ENCODE results near the gene OCRL.

The OCRL gene

DNA sequence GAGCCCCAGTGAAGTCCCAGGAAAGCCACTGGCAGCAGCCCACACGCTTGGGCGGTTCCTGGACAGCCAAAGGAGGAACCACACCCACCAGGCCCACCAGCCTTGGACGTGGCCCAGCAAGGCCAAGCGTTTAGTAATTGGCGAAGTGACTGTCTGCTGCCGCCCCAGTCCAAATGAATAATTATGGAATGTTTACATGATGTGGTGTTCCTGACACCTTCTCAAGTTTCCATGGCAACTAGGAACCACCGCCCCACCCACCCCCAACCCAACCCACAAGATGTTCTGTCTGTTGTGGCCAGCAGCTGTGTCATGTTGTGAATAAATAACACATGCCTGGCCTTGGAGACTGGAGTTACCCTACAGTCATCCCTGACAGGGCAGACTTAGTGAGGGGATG is 92.4 kb downstream of the OCRL start:
- Histone ChIP-seq H3K9me3 (ENCODE audit: low read length) (no peaks in the 10 kb centered on the region), H3K4me1 (ENCODE audit: insufficient read depth, low read length) (peaks cover 18% of the 10 kb centered on the region), H3K4me3 (ENCODE audit: low read length) (no peak overlapping the region), H2AFZ (ENCODE audit: low read depth, low read length) (no peak overlapping the region), H3K27me3 (ENCODE audit: insufficient read depth, low read length) (no peaks in the 10 kb centered on the region), H3K36me3 (ENCODE audit: insufficient read depth, low read length) (no peaks in the 10 kb centered on the region)

DNA sequence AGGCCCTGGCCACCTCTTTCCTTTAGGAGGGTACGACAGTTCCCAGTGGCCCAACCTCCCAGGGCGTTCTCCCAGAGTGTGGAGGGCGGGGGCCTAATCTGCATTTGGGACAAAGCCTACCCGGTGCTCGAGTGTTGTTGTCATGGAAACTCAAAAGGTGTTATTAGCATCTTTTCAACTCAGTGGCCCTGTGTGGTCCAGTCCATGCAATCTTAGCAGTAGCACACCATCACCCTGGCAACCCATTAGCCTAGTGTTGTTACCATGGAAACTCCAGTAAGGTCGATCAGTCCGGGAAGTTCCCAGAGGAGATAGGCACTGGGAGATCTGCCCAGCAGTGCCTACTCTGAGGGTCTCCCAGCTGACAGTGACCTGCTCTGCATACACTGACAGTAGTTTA is 94.5 kb downstream of the OCRL start:
- Histone ChIP-seq H3K9me3 (ENCODE audit: low read length) (no peaks in the 10 kb centered on the region), H3K36me3 (ENCODE audit: insufficient read depth, low read length) (no peaks in the 10 kb centered on the region), H3K4me1 (ENCODE audit: insufficient read depth, low read length) (peaks cover 18% of the 10 kb centered on the region), H3K27me3 (ENCODE audit: insufficient read depth, low read length) (no peaks in the 10 kb centered on the region), H2AFZ (ENCODE audit: low read depth, low read length) (no peak overlapping the region), H3K4me3 (ENCODE audit: low read length) (no peak overlapping the region)

GRCh38 chrX:129636175-129636681 is 96.2 kb downstream of the OCRL start:
- Histone ChIP-seq H3K9me3 (ENCODE audit: low read length) (no peaks in the 10 kb centered on the region), H3K4me1 (ENCODE audit: insufficient read depth, low read length) (peaks cover 16% of the 10 kb centered on the region), H2AFZ (ENCODE audit: low read depth, low read length) (no peak overlapping the region), H3K27me3 (ENCODE audit: insufficient read depth, low read length) (no peaks in the 10 kb centered on the region), H3K4me3 (ENCODE audit: low read length) (no peak overlapping the region), H3K36me3 (ENCODE audit: insufficient read depth, low read length) (no peaks in the 10 kb centered on the region)

DNA sequence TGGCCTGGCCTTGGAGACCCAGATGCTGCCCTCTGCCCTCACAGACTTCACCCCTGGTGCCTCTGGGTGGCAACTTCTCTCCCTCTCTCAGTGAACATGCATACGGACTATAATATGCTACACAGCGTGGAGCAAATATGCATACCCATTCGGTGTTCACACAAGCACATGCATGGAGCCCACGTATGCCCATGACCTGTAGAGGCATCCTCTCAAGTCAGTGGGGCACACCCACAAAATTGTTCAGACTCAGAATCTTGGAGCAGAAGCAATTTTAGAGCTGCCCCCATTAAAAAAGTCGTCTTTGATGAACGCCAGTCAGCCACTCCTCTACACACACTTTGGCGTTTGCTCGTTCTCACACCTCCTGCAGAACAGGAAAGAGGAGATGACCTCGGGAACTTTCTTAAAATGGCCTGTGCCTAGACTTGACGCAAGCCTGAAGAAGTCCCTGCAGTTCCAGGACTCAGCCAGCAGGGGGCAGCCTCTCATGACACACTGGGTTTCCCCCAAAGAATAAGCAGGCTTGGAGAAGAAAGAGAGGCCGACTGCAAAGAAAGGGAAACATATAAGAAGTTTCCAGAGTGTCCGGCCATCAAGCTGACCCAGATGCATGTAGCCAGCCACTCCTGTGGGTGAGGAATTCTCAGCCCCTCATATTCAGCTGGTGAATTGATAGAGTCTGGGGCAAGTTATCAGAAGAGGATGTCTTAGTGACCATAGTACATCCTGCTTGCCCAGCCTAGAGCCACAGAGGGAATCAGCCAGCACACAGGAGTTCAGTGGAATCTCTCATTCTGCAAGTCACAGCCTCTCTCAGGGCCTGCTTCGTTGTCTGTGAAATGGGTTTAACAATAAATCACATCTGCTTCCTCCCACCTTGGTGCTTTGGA is 97.4 kb downstream of the OCRL start:
- H3K9me3 ChIP-seq (ENCODE audit: low read length) = no peaks in the 10 kb centered on the region
- no peak overlapping the region for H3K4me3 ChIP-seq (ENCODE audit: low read length)
- no peak overlapping the region for H2AFZ ChIP-seq (ENCODE audit: low read depth, low read length)
- no peaks in the 10 kb centered on the region for H3K36me3 ChIP-seq (ENCODE audit: insufficient read depth, low read length)
- H3K27me3 ChIP-seq (ENCODE audit: insufficient read depth, low read length) = no peaks in the 10 kb centered on the region
- H3K4me1 ChIP-seq (ENCODE audit: insufficient read depth, low read length) = peaks cover 16% of the 10 kb centered on the region

DNA sequence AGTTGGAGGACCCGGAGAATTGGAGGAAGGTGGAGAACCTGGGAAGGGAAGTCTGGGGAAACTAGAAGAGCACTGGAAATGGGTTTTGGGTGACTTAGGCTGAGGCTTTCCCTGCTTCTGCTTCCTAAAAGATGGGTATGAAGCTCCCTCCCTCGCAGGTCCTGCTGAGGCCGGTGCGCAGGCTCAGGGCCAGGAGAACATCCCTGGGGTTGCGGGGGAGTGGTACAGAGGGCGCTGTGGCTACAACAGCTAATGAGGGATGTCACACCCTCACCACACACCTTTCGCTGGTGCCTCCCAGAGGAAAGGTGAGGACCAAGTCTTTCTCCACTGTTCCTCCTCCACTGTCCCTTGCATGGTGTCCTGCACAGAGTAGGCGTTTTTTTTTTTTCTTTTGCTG is 98.9 kb downstream of the OCRL start:
- no peaks in the 10 kb centered on the region for H3K27me3 ChIP-seq (ENCODE audit: insufficient read depth, low read length)

GRCh38 chrX:129640737-129641136 is 100.7 kb downstream of the OCRL start:
- Histone ChIP-seq H3K4me1 (ENCODE audit: insufficient read depth, low read length) (no peaks in the 10 kb centered on the region), H2AFZ (ENCODE audit: low read depth, low read length) (no peak overlapping the region), H3K27me3 (ENCODE audit: insufficient read depth, low read length) (no peaks in the 10 kb centered on the region), H3K36me3 (ENCODE audit: insufficient read depth, low read length) (no peaks in the 10 kb centered on the region), H3K4me3 (ENCODE audit: low read length) (no peak overlapping the region), H3K9me3 (ENCODE audit: low read length) (no peaks in the 10 kb centered on the region)

More for the DNA sequence above, 98.9 kb downstream of the OCRL start:
- H3K9me3 ChIP-seq (ENCODE audit: low read length) = no peaks in the 10 kb centered on the region
- H3K4me3 ChIP-seq (ENCODE audit: low read length) = no peak overlapping the region
- no peaks in the 10 kb centered on the region for H3K36me3 ChIP-seq (ENCODE audit: insufficient read depth, low read length)
- H3K4me1 ChIP-seq (ENCODE audit: insufficient read depth, low read length) = peaks cover 14% of the 10 kb centered on the region
- no peak overlapping the region for H2AFZ ChIP-seq (ENCODE audit: low read depth, low read length)

GRCh38 chrX:129641469-129641868 is 101.4 kb downstream of the OCRL start:
- H3K4me3 ChIP-seq (ENCODE audit: low read length) = no peak overlapping the region
- no peaks in the 10 kb centered on the region for H3K36me3 ChIP-seq (ENCODE audit: insufficient read depth, low read length)
- no peaks in the 10 kb centered on the region for H3K4me1 ChIP-seq (ENCODE audit: insufficient read depth, low read length)
- no peak overlapping the region for H2AFZ ChIP-seq (ENCODE audit: low read depth, low read length)
- H3K9me3 ChIP-seq (ENCODE audit: low read length) = no peaks in the 10 kb centered on the region
- H3K27me3 ChIP-seq (ENCODE audit: insufficient read depth, low read length) = no peaks in the 10 kb centered on the region

DNA sequence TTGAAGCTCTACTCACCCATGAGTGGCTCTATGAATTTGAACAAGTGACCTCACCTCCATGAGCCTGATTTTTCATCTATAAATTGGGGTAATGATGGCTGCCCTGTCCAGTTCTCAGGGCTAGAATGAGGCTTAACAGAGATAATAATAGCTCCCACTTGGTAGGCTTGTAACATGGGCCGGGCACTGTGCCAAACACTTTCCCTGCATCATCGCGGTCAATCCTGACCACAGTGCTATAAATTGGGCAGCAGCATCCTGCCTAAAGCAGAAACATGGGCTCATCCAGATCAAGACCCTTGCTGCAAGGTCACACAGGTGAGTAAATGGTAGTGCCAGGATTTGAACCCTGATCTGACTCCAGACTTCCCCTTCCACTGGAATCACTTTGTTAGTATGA is 101.9 kb downstream of the OCRL start:
- no peak overlapping the region for H3K4me3 ChIP-seq (ENCODE audit: low read length)
- H3K9me3 ChIP-seq (ENCODE audit: low read length) = no peaks in the 10 kb centered on the region

More for the DNA sequence above, 101.9 kb downstream of the OCRL start:
- no peak overlapping the region for H2AFZ ChIP-seq (ENCODE audit: low read depth, low read length)
- H3K4me1 ChIP-seq (ENCODE audit: insufficient read depth, low read length) = no peaks in the 10 kb centered on the region
- no peaks in the 10 kb centered on the region for H3K36me3 ChIP-seq (ENCODE audit: insufficient read depth, low read length)
- no peaks in the 10 kb centered on the region for H3K27me3 ChIP-seq (ENCODE audit: insufficient read depth, low read length)

All from neuron (in vitro differentiated cells).